ENCODE results near the gene SPTSSB.

SPTSSB gene

GRCh38 chr3:161371441-161372320 lies at the start of gene SPTSSB:
SPTSSB (minus strand) TSS chr3:161371517; CDS start chr3:161346323, 25,194 bp downstream.
- Histone ChIP-seq H3K4me3 (ENCODE audit: low read depth in 1 of 2, low read length in 2 of 2) (peak within 1 kb of the TSS; percentile 62 to 81), H3K27me3 (ENCODE audit: control insufficient read depth in 1 of 2, insufficient read depth in 2 of 2, low read length in 2 of 2) (peaks cover 0 to 17% of the 10 kb centered on the region in 2 donors), H3K9ac (ENCODE audit: low read length) (no peak within 1 kb of the TSS), H3K36me3 (ENCODE audit: insufficient read depth, low read length) (no peaks in the 10 kb centered on the region), H3K9me3 (ENCODE audit: low read length) (no peaks in the 10 kb centered on the region), H3K4me1 (ENCODE audit: insufficient read depth, low read length) (peaks cover 11% of the 10 kb centered on the region), H3K27ac (ENCODE audit: low read depth, low read length) (no peak within 1 kb of the TSS)

GRCh38 chr3:161420746-161421145 lies 49.4 kb upstream of the SPTSSB start:
- Histone ChIP-seq H3K36me3 (ENCODE audit: insufficient read depth, low read length) (no peaks in the 10 kb centered on the region), H3K9me3 (ENCODE audit: low read length) (no peaks in the 10 kb centered on the region), H3K4me1 (ENCODE audit: insufficient read depth, low read length) (no peaks in the 10 kb centered on the region), H3K27ac (ENCODE audit: low read depth, low read length) (no peak overlapping the region), H3K27me3 (ENCODE audit: control insufficient read depth in 1 of 2, insufficient read depth in 2 of 2, low read length in 2 of 2) (no peaks in the 10 kb centered on the region), H3K9ac (ENCODE audit: low read length) (no peak overlapping the region), H3K4me3 (ENCODE audit: low read depth in 1 of 2, low read length in 2 of 2) (no peak overlapping the region)

- H3K9me3 ChIP-seq (ENCODE audit: low read length) = no peaks in the 10 kb centered on the region
- H3K36me3 ChIP-seq (ENCODE audit: insufficient read depth, low read length) = no peaks in the 10 kb centered on the region
- H3K4me1 ChIP-seq (ENCODE audit: insufficient read depth, low read length) = no peaks in the 10 kb centered on the region
- H3K9ac ChIP-seq (ENCODE audit: low read length) = no peak overlapping the region
- no peak overlapping the region for H3K4me3 ChIP-seq (ENCODE audit: low read depth in 1 of 2, low read length in 2 of 2)
- no peaks in the 10 kb centered on the region for H3K27me3 ChIP-seq (ENCODE audit: control insufficient read depth in 1 of 2, insufficient read depth in 2 of 2, low read length in 2 of 2)
- H3K27ac ChIP-seq (ENCODE audit: low read depth, low read length) = no peak overlapping the region
Measured at GRCh38 chr3:161419555-161420333, 48.4 kb upstream of the SPTSSB start.

GRCh38 chr3:161415506-161416231 lies 44.4 kb upstream of the SPTSSB start:
- no peak overlapping the region for H3K27ac ChIP-seq (ENCODE audit: low read depth, low read length)
- H3K4me3 ChIP-seq (ENCODE audit: low read depth in 1 of 2, low read length in 2 of 2) = no peak overlapping the region
- H3K36me3 ChIP-seq (ENCODE audit: insufficient read depth, low read length) = no peaks in the 10 kb centered on the region
- H3K9ac ChIP-seq (ENCODE audit: low read length) = no peak overlapping the region
- H3K4me1 ChIP-seq (ENCODE audit: insufficient read depth, low read length) = no peaks in the 10 kb centered on the region
- no peaks in the 10 kb centered on the region for H3K27me3 ChIP-seq (ENCODE audit: control insufficient read depth in 1 of 2, insufficient read depth in 2 of 2, low read length in 2 of 2)
- H3K9me3 ChIP-seq (ENCODE audit: low read length) = no peaks in the 10 kb centered on the region

- H3K27ac ChIP-seq (ENCODE audit: low read depth, low read length) = no peak overlapping the region
- H3K4me3 ChIP-seq (ENCODE audit: low read depth in 1 of 2, low read length in 2 of 2) = no peak overlapping the region
Measured at GRCh38 chr3:161414907-161415306, 43.6 kb upstream of the SPTSSB start.

GRCh38 chr3:161413855-161414210 lies 42.5 kb upstream of the SPTSSB start:
- Histone ChIP-seq H3K9ac (ENCODE audit: low read length) (no peak overlapping the region), H3K4me3 (ENCODE audit: low read depth in 1 of 2, low read length in 2 of 2) (no peak overlapping the region), H3K4me1 (ENCODE audit: insufficient read depth, low read length) (no peaks in the 10 kb centered on the region), H3K9me3 (ENCODE audit: low read length) (no peaks in the 10 kb centered on the region), H3K27ac (ENCODE audit: low read depth, low read length) (no peak overlapping the region), H3K27me3 (ENCODE audit: control insufficient read depth in 1 of 2, insufficient read depth in 2 of 2, low read length in 2 of 2) (no peaks in the 10 kb centered on the region), H3K36me3 (ENCODE audit: insufficient read depth, low read length) (no peaks in the 10 kb centered on the region)

More at GRCh38 chr3:161414907-161415306, 43.6 kb upstream of the SPTSSB start:
- Histone ChIP-seq H3K9me3 (ENCODE audit: low read length) (no peaks in the 10 kb centered on the region), H3K36me3 (ENCODE audit: insufficient read depth, low read length) (no peaks in the 10 kb centered on the region), H3K4me1 (ENCODE audit: insufficient read depth, low read length) (no peaks in the 10 kb centered on the region), H3K27me3 (ENCODE audit: control insufficient read depth in 1 of 2, insufficient read depth in 2 of 2, low read length in 2 of 2) (no peaks in the 10 kb centered on the region), H3K9ac (ENCODE audit: low read length) (no peak overlapping the region)

GRCh38 chr3:161413127-161413854 lies 42.0 kb upstream of the SPTSSB start:
- no peak overlapping the region for H3K27ac ChIP-seq (ENCODE audit: low read depth, low read length)
- no peaks in the 10 kb centered on the region for H3K27me3 ChIP-seq (ENCODE audit: control insufficient read depth in 1 of 2, insufficient read depth in 2 of 2, low read length in 2 of 2)
- H3K9ac ChIP-seq (ENCODE audit: low read length) = no peak overlapping the region
- no peak overlapping the region for H3K4me3 ChIP-seq (ENCODE audit: low read depth in 1 of 2, low read length in 2 of 2)
- no peaks in the 10 kb centered on the region for H3K36me3 ChIP-seq (ENCODE audit: insufficient read depth, low read length)
- no peaks in the 10 kb centered on the region for H3K4me1 ChIP-seq (ENCODE audit: insufficient read depth, low read length)
- H3K9me3 ChIP-seq (ENCODE audit: low read length) = no peaks in the 10 kb centered on the region

GRCh38 chr3:161412123-161412522 lies 40.8 kb upstream of the SPTSSB start:
- H3K36me3 ChIP-seq (ENCODE audit: insufficient read depth, low read length) = no peaks in the 10 kb centered on the region
- H3K9me3 ChIP-seq (ENCODE audit: low read length) = no peaks in the 10 kb centered on the region
- no peak overlapping the region for H3K9ac ChIP-seq (ENCODE audit: low read length)
- no peak overlapping the region for H3K4me3 ChIP-seq (ENCODE audit: low read depth in 1 of 2, low read length in 2 of 2)
- no peaks in the 10 kb centered on the region for H3K27me3 ChIP-seq (ENCODE audit: control insufficient read depth in 1 of 2, insufficient read depth in 2 of 2, low read length in 2 of 2)
- no peak overlapping the region for H3K27ac ChIP-seq (ENCODE audit: low read depth, low read length)
- no peaks in the 10 kb centered on the region for H3K4me1 ChIP-seq (ENCODE audit: insufficient read depth, low read length)

- no peaks in the 10 kb centered on the region for H3K9me3 ChIP-seq (ENCODE audit: low read length)
- H3K4me3 ChIP-seq (ENCODE audit: low read depth in 1 of 2, low read length in 2 of 2) = no peak overlapping the region
Measured at GRCh38 chr3:161409858-161410257, 38.5 kb upstream of the SPTSSB start.

GRCh38 chr3:161409069-161409468 lies 37.8 kb upstream of the SPTSSB start:
- Histone ChIP-seq H3K4me3 (ENCODE audit: low read depth in 1 of 2, low read length in 2 of 2) (no peak overlapping the region), H3K27ac (ENCODE audit: low read depth, low read length) (no peak overlapping the region), H3K36me3 (ENCODE audit: insufficient read depth, low read length) (no peaks in the 10 kb centered on the region), H3K4me1 (ENCODE audit: insufficient read depth, low read length) (no peaks in the 10 kb centered on the region), H3K9ac (ENCODE audit: low read length) (no peak overlapping the region), H3K9me3 (ENCODE audit: low read length) (no peaks in the 10 kb centered on the region), H3K27me3 (ENCODE audit: control insufficient read depth in 1 of 2, insufficient read depth in 2 of 2, low read length in 2 of 2) (no peaks in the 10 kb centered on the region)

More at GRCh38 chr3:161409858-161410257, 38.5 kb upstream of the SPTSSB start:
- Histone ChIP-seq H3K4me1 (ENCODE audit: insufficient read depth, low read length) (no peaks in the 10 kb centered on the region), H3K27ac (ENCODE audit: low read depth, low read length) (no peak overlapping the region), H3K36me3 (ENCODE audit: insufficient read depth, low read length) (no peaks in the 10 kb centered on the region), H3K9ac (ENCODE audit: low read length) (no peak overlapping the region), H3K27me3 (ENCODE audit: control insufficient read depth in 1 of 2, insufficient read depth in 2 of 2, low read length in 2 of 2) (no peaks in the 10 kb centered on the region)

All from muscle layer of colon (tissue), 2 donors.